Measurements from ENCODE around the gene ICAM5. TPM values are rescaled to one million over a fixed set of nuclear protein-coding genes. Genes with fewer than 3 reads are reported as not detected.

Gene ICAM5
- total and polyA plus RNA-seq, 9 of the 15 experiments (the other 6 are each of a cell fraction or from before 2014, with no cell fraction given), result 0.10 to 114 (median 13.7) TPM

GRCh38 chr19:10292206-10292788 is 2.5 kb downstream of the ICAM5 start (continued):
- no peak; the same call in 1 of the 2 replicates for TF ChIP-seq ZNF609 (CRISPR knock-in tag; IDR thresholded peaks at IDR 0.05; ENCODE audit: borderline replicate concordance)
- TF ChIP-seq ZNF398 (CRISPR knock-in tag; IDR thresholded peaks at IDR 0.05), result no peak
- TF ChIP-seq ZNF408 (CRISPR knock-in tag; IDR thresholded peaks at IDR 0.05; ENCODE audit: low read depth), result no peak
- TF ChIP-seq FOXA3 (CRISPR knock-in tag; conservative IDR thresholded peaks at IDR 0.05 in 1 of 2, IDR thresholded peaks at IDR 0.05 in 1 of 2), result no peak
- no peak for TF ChIP-seq E2F4 (CRISPR knock-in tag; IDR thresholded peaks at IDR 0.05; ENCODE audit: low read depth)
- TF ChIP-seq PREB (CRISPR knock-in tag; IDR thresholded peaks at IDR 0.05), result no peak
- no peak for TF ChIP-seq KAT8 (IDR thresholded peaks at IDR 0.05; ENCODE audit: low read depth)
- TF ChIP-seq SFPQ (IDR thresholded peaks at IDR 0.05; ENCODE audit: low read depth, low read length), result no peak
- TF ChIP-seq LEF1 (IDR thresholded peaks at IDR 0.05), result no peak
- no peak for TF ChIP-seq ZNF347 (CRISPR knock-in tag; IDR thresholded peaks at IDR 0.05; ENCODE audit: low read depth)
- no peak for TF ChIP-seq ZNF436 (CRISPR knock-in tag; IDR thresholded peaks at IDR 0.05)
- TF ChIP-seq SMAD3 (CRISPR knock-in tag; conservative IDR thresholded peaks at IDR 0.05), result no peak
- TF ChIP-seq POLR2B (IDR thresholded peaks at IDR 0.05; ENCODE audit: low read depth, partially characterized antibody), result no peak

Measured in K562 (cell line).